ENCODE data around the gene ZNF80. TPM values are rescaled to one million over a fixed set of nuclear protein-coding genes. Genes with fewer than 3 reads are reported as not detected.

Gene ZNF80
- total RNA-seq, 4 donors from 2014 or later, result not detected

- Histone ChIP-seq H3K27ac (no peak overlapping the region), H3K9me3 (no peaks in the 10 kb centered on the region), H3K4me3 (no peak overlapping the region), H3K27me3 (peaks cover 3% of the 10 kb centered on the region), H3K4me1 (peaks cover 13% of the 10 kb centered on the region), H3K36me3 (no peaks in the 10 kb centered on the region)
- 79% methylated on average over 4 of the region's 4 CpGs for WGBS
- DNase-seq (ENCODE audit: low spot score in 2 of 2), result no peak
- no peak for TF ChIP-seq POLR2A (IDR thresholded peaks at IDR 0.05)
- TF ChIP-seq, protein P1, sequence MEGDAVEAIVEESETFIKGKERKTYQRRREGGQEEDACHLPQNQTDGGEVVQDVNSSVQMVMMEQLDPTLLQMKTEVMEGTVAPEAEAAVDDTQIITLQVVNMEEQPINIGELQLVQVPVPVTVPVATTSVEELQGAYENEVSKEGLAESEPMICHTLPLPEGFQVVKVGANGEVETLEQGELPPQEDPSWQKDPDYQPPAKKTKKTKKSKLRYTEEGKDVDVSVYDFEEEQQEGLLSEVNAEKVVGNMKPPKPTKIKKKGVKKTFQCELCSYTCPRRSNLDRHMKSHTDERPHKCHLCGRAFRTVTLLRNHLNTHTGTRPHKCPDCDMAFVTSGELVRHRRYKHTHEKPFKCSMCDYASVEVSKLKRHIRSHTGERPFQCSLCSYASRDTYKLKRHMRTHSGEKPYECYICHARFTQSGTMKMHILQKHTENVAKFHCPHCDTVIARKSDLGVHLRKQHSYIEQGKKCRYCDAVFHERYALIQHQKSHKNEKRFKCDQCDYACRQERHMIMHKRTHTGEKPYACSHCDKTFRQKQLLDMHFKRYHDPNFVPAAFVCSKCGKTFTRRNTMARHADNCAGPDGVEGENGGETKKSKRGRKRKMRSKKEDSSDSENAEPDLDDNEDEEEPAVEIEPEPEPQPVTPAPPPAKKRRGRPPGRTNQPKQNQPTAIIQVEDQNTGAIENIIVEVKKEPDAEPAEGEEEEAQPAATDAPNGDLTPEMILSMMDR (IDR thresholded peaks at IDR 0.05), result no peak
- TF ChIP-seq POLR2AphosphoS5 (IDR thresholded peaks at IDR 0.05), result no peak
- no peak for TF ChIP-seq EP300 (IDR thresholded peaks at IDR 0.05)
These were observed 24.7 kb downstream of the ZNF80 start for GRCh38 chr3:114212646-114213045.

DNA sequence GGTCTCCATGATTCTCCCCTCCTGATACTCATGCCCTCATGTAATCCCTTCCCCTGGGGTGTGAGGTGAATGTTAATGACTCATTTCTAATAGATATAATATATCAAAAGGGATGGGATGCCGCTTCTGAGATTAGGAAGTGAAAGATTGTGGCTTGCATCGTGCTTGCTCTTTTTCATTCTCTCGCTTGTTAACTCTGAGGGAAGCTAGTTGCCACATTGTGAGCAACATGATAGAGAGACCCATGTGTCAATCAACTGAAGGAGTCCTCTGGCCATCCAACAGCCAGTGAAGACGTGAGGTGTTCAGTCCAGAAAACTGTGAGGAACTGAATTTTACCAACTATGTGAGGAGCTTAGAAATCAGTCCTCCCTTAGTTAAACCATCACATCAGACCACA lies 29.6 kb downstream of the ZNF80 start:
- 81% methylated on average over 4 of the region's 4 CpGs for WGBS
- H3K27ac ChIP-seq, result no peak overlapping the region
- H3K4me3 ChIP-seq, result no peak overlapping the region
- peaks cover 3% of the 10 kb centered on the region for H3K27me3 ChIP-seq
- DNase-seq (ENCODE audit: low spot score in 2 of 2), result no peak
- H3K9me3 ChIP-seq, result no peaks in the 10 kb centered on the region
- no peak for TF ChIP-seq POLR2A (IDR thresholded peaks at IDR 0.05)
- TF ChIP-seq, protein P1 (IDR thresholded peaks at IDR 0.05), result no peak
- TF ChIP-seq EP300 (IDR thresholded peaks at IDR 0.05), result no peak
- no peak for TF ChIP-seq POLR2AphosphoS5 (IDR thresholded peaks at IDR 0.05)
- H3K36me3 ChIP-seq, result no peaks in the 10 kb centered on the region
- no peaks in the 10 kb centered on the region for H3K4me1 ChIP-seq

- 86% methylated on average over 3 of the region's 3 CpGs for WGBS
- Histone ChIP-seq H3K27ac (no peak overlapping the region), H3K9me3 (no peaks in the 10 kb centered on the region), H3K4me1 (no peaks in the 10 kb centered on the region), H3K36me3 (no peaks in the 10 kb centered on the region), H3K4me3 (no peak overlapping the region), H3K27me3 (peaks cover 3% of the 10 kb centered on the region)
- no peak for TF ChIP-seq POLR2AphosphoS5 (IDR thresholded peaks at IDR 0.05)
- no peak for TF ChIP-seq POLR2A (IDR thresholded peaks at IDR 0.05)
- TF ChIP-seq EP300 (IDR thresholded peaks at IDR 0.05), result no peak
- TF ChIP-seq, protein P1 (IDR thresholded peaks at IDR 0.05), result no peak
- DNase-seq (ENCODE audit: low spot score in 2 of 2), result no peak
These were observed 31.0 kb downstream of the ZNF80 start for GRCh38 chr3:114206342-114206741.

GRCh38 chr3:114205541-114205940 lies 31.8 kb downstream of the ZNF80 start:
- TF ChIP-seq POLR2AphosphoS5 (IDR thresholded peaks at IDR 0.05), result no peak
- no peak for TF ChIP-seq EP300 (IDR thresholded peaks at IDR 0.05)
- no peak for TF ChIP-seq POLR2A (IDR thresholded peaks at IDR 0.05)
- WGBS, result 56% methylated on average over 2 of the region's 2 CpGs
- no peaks in the 10 kb centered on the region for H3K4me1 ChIP-seq
- H3K27me3 ChIP-seq, result peaks cover 3% of the 10 kb centered on the region
- H3K36me3 ChIP-seq, result no peaks in the 10 kb centered on the region
- H3K27ac ChIP-seq, result no peak overlapping the region
- no peak for DNase-seq (ENCODE audit: low spot score in 2 of 2)
- no peaks in the 10 kb centered on the region for H3K9me3 ChIP-seq
- no peak overlapping the region for H3K4me3 ChIP-seq

DNA sequence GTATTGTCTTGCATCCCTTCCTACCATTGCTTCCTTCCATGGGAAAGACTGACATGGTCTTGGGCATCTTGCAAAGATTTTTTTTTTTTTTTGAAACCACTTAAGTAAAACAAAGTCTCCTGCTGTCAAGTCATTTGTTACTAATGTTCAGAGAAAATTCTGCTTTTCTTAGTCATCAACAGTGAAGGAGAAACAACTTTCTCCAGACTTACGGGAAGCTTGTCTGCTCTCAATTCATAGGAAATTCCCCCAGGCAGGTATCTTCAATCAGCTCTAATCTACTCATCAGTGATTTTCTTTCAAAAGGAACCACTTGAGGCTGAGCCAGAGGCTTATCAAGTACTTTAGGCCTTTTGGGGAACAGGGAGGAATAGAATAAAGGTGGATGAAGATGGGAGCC lies 42.6 kb downstream of the ZNF80 start:
- Histone ChIP-seq H3K36me3 (no peaks in the 10 kb centered on the region), H3K4me3 (no peak overlapping the region), H3K27me3 (no peaks in the 10 kb centered on the region), H3K4me1 (no peaks in the 10 kb centered on the region), H3K27ac (no peak overlapping the region), H3K9me3 (no peaks in the 10 kb centered on the region)
- 50% methylated on average over 1 of the region's 1 CpG for WGBS
- TF ChIP-seq POLR2A (IDR thresholded peaks at IDR 0.05) (no peak), POLR2AphosphoS5 (IDR thresholded peaks at IDR 0.05) (no peak), EP300 (IDR thresholded peaks at IDR 0.05) (no peak)
- TF ChIP-seq, protein P1 (IDR thresholded peaks at IDR 0.05), result no peak
- no peak for DNase-seq (ENCODE audit: low spot score in 2 of 2)

DNA sequence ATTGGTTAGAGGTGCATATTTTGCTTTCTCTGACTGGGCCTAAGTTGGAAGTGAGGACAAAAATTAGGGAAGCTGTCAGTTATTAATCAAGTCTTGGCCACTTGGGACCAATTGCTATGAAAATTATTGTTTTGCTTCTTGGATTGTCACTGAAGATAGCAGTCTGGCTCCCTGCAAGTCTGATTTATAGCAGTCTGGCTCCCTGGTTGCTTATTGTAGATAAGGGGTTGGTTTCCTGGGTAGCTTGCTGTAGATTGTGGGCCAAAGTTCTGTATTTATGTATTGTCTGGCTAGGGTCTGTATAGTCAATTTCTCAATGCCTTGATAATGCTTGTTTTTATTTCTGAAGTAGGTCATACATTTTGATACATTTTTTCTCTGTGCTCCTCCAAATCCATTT lies 45.2 kb downstream of the ZNF80 start:
- DNase-seq (ENCODE audit: low spot score in 2 of 2), result no peak
- H3K9me3 ChIP-seq, result no peaks in the 10 kb centered on the region
- no peaks in the 10 kb centered on the region for H3K36me3 ChIP-seq
- no peak overlapping the region for H3K4me3 ChIP-seq
- H3K4me1 ChIP-seq, result no peaks in the 10 kb centered on the region
- H3K27ac ChIP-seq, result no peak overlapping the region
- TF ChIP-seq EP300 (IDR thresholded peaks at IDR 0.05), result no peak
- TF ChIP-seq, protein P1 (IDR thresholded peaks at IDR 0.05), result no peak
- TF ChIP-seq POLR2AphosphoS5 (IDR thresholded peaks at IDR 0.05), result no peak
- no peak for TF ChIP-seq POLR2A (IDR thresholded peaks at IDR 0.05)
- H3K27me3 ChIP-seq, result no peaks in the 10 kb centered on the region

Data from suprapubic skin (tissue), 4 donors.